Spleen (tissue), 7 donors: ENCODE measurements around the gene ATAD5.
A peak's percentile ranks its signal among the peaks of the same experiment; 100 is the strongest.

ENCODE experiments used
- CTCF ChIP-seq, 11 experiments: fragments of 200-600 bp in 7 of 11; fragments of 450-650 bp in 4 of 11; sonication (generic) in 4 of 11; IDR thresholded peaks in 8 of 11; conservative IDR thresholded peaks in 3 of 11; 1 replicate in 7 of 11; 2 replicates in 4 of 11; pipeline versions ENCODE4 v1.4.0 to v1.8.0; 2016 to 2021; ENCODE audit warnings: antibody characterized with exemption in 11 of 11, inconsistent platforms in 4 of 11, mild to moderate bottlenecking in 1 of 11
- POLR2A ChIP-seq, 3 donors: fragments of 450-650 bp; IDR thresholded peaks; one replicate each; pipeline ENCODE4 v1.5.1; 2017; ENCODE audit warnings: antibody characterized with exemption in 3 of 3, mild to moderate bottlenecking in 1 of 3
- donor health status: DM: no; HTN: no; CAD: no; lungs with moderate emphysema.
- donor health status: DM: no; HTN: no; CAD: no.
- donor health status: DM: no; HTN: no; CAD: no.

- peak in 1 of 11 experiments; percentile 4 for TF ChIP-seq CTCF (IDR thresholded peaks at IDR 0.05 in 8 of 11, conservative IDR thresholded peaks at IDR 0.05 in 3 of 11)
- no peak for TF ChIP-seq POLR2A (IDR thresholded peaks at IDR 0.05)
These were observed 82.2 kb downstream of the ATAD5 start for GRCh38 chr17:30913955-30914354.
